ENCODE measurements around the gene CNTN5.

DNA sequence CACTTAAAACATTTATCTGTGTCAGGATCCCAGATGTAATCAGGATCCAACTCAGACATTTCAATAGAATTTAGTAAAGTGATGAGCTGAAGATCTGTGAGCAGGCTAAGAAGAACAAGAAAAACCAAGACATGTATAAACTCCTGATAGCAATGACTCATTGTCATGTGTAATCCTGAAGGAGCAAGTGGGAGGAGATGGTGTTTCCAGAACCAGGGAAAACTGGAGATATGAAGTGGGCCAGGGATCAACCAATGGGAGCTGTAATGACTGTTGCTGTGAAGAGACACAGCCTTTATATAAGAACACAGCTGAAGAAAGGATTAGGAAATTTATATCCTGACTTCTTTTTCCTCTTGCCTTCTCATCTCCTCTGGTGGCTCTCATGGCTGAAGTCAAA is 983.8 kb downstream of the CNTN5 start:
- TF ChIP-seq MXI1 (conservative IDR thresholded peaks at IDR 0.05; ENCODE audit: poor library complexity, severe bottlenecking) = no peak
- TF ChIP-seq, protein P1, sequence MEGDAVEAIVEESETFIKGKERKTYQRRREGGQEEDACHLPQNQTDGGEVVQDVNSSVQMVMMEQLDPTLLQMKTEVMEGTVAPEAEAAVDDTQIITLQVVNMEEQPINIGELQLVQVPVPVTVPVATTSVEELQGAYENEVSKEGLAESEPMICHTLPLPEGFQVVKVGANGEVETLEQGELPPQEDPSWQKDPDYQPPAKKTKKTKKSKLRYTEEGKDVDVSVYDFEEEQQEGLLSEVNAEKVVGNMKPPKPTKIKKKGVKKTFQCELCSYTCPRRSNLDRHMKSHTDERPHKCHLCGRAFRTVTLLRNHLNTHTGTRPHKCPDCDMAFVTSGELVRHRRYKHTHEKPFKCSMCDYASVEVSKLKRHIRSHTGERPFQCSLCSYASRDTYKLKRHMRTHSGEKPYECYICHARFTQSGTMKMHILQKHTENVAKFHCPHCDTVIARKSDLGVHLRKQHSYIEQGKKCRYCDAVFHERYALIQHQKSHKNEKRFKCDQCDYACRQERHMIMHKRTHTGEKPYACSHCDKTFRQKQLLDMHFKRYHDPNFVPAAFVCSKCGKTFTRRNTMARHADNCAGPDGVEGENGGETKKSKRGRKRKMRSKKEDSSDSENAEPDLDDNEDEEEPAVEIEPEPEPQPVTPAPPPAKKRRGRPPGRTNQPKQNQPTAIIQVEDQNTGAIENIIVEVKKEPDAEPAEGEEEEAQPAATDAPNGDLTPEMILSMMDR (IDR thresholded peaks at IDR 0.05; ENCODE audit: poor library complexity, severe bottlenecking) = no peak
- no peak for TF ChIP-seq RAD21 (conservative IDR thresholded peaks at IDR 0.05)
- TF ChIP-seq, protein P2, sequence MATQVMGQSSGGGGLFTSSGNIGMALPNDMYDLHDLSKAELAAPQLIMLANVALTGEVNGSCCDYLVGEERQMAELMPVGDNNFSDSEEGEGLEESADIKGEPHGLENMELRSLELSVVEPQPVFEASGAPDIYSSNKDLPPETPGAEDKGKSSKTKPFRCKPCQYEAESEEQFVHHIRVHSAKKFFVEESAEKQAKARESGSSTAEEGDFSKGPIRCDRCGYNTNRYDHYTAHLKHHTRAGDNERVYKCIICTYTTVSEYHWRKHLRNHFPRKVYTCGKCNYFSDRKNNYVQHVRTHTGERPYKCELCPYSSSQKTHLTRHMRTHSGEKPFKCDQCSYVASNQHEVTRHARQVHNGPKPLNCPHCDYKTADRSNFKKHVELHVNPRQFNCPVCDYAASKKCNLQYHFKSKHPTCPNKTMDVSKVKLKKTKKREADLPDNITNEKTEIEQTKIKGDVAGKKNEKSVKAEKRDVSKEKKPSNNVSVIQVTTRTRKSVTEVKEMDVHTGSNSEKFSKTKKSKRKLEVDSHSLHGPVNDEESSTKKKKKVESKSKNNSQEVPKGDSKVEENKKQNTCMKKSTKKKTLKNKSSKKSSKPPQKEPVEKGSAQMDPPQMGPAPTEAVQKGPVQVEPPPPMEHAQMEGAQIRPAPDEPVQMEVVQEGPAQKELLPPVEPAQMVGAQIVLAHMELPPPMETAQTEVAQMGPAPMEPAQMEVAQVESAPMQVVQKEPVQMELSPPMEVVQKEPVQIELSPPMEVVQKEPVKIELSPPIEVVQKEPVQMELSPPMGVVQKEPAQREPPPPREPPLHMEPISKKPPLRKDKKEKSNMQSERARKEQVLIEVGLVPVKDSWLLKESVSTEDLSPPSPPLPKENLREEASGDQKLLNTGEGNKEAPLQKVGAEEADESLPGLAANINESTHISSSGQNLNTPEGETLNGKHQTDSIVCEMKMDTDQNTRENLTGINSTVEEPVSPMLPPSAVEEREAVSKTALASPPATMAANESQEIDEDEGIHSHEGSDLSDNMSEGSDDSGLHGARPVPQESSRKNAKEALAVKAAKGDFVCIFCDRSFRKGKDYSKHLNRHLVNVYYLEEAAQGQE (IDR thresholded peaks at IDR 0.05; ENCODE audit: borderline replicate concordance) = no peak
- no peak for TF ChIP-seq EZH2 (IDR thresholded peaks at IDR 0.05; ENCODE audit: borderline replicate concordance, insufficient read depth, low read length, poor library complexity, severe bottlenecking)
